Natural killer cell (primary cell): Measurements from ENCODE around the gene DSG3. TPM values are rescaled to one million over a fixed set of nuclear protein-coding genes. Genes with fewer than 3 reads are reported as not detected.
"Not testable (repeated sequence)": the region's sequence is repeated elsewhere in the genome, so short reads cannot be mapped to it uniquely, and the experiment has no call there.

Experiments used
- ATAC-seq, 3 donors: fragments of 150-1000 bp in 2 of 3; fragments of 200-7000 bp in 1 of 3; cut with Tn5 transposase; 1 replicate in 1 of 3; 2 replicates in 2 of 3; pipeline ENCODE4 v1.10.0; 2021; ENCODE audit warnings: mild to moderate bottlenecking in 2 of 3, moderate library complexity in 2 of 3
- DNase-seq, 2 donors: peaks; one replicate each; pipeline versions ENCODE4 v3.0.0 to v3.0.0-alpha.2; 2013 to 2021; ENCODE audit warnings: mixed read lengths in 1 of 2
- H3K27ac ChIP-seq: one replicate; pipeline ENCODE4 v1.5.1; 2013; ENCODE audit warnings: mild to moderate bottlenecking, low read length
- H3K27me3 ChIP-seq: one replicate; pipeline ENCODE4 v1.6.1; 2013; ENCODE audit warnings: low read length; ENCODE audit not compliant: control insufficient read depth, insufficient read depth
- H3K36me3 ChIP-seq: one replicate; pipeline ENCODE4 v1.6.1; 2013; ENCODE audit warnings: low read length; ENCODE audit not compliant: control insufficient read depth, insufficient read depth
- H3K4me1 ChIP-seq: one replicate; pipeline ENCODE4 v1.6.1; 2013; ENCODE audit warnings: low read length; ENCODE audit not compliant: control insufficient read depth, insufficient read depth
- H3K4me3 ChIP-seq: one replicate; pipeline ENCODE4 v1.5.1; 2013; ENCODE audit warnings: low read length
- H3K9me3 ChIP-seq: one replicate; pipeline ENCODE4 v1.6.1; 2013; ENCODE audit warnings: low read length; ENCODE audit not compliant: control insufficient read depth, insufficient read depth
- H3K27ac Mint-ChIP-seq, 2 donors: one replicate each; pipeline ENCODE4 v1.8.0; 2022; ENCODE audit warnings: mild to moderate bottlenecking in 2 of 2, mixed read lengths in 2 of 2, moderate library complexity in 1 of 2
- H3K27me3 Mint-ChIP-seq, 2 donors: one replicate each; pipeline ENCODE4 v1.8.0; 2022; ENCODE audit warnings: low read depth in 2 of 2, mixed read lengths in 2 of 2
- H3K36me3 Mint-ChIP-seq: one replicate; pipeline ENCODE4 v1.8.0; 2022; ENCODE audit warnings: mixed read lengths
- H3K4me1 Mint-ChIP-seq, 2 donors: one replicate each; pipeline ENCODE4 v1.8.0; 2022; ENCODE audit warnings: mixed read lengths in 2 of 2
- H3K4me3 Mint-ChIP-seq: one replicate; pipeline ENCODE4 v1.8.0; 2022; ENCODE audit warnings: mild to moderate bottlenecking, moderate library complexity, mixed read lengths
- H3K9me3 Mint-ChIP-seq, 2 donors: one replicate each; pipeline ENCODE4 v1.8.0; 2022; ENCODE audit warnings: mixed read lengths in 2 of 2
- WGBS: methylation state at CpG from one replicate; pipeline ENCODE4 v1.1.7; 2013; ENCODE audit warnings: missing lambda C conversion rate; ENCODE audit not compliant: insufficient coverage; 5-methylcytosine and 5-hydroxymethylcytosine counted together
- intact Hi-C: fragments of 100-400 bp; cut with micrococcal nuclease; formaldehyde crosslinking; loops from one replicate; pipeline ENCODE4 v1.14.2; 2022
- total RNA-seq, 4 donors: library from RNA; stranded (reverse); fragments of 120-200 nt in 1 of 4; gene quantifications; one replicate each; pipeline versions ENCODE4 v1.2.3 to v1.2.4, GENCODE V29; 2013 to 2022
- TF ChIP-seq, protein P1 (sequence below): fragments of 200-600 bp; IDR thresholded peaks from one replicate; pipeline ENCODE4 v1.8.0; 2022; ENCODE audit warnings: antibody characterized with exemption

Gene DSG3
- total RNA-seq, 3 donors from 2014 or later (not counting 1 experiment from before 2014, with no cell fraction given) = 0.28 TPM; not detected in 2

GRCh38 chr18:31491586-31491985, 44.0 kb downstream of the DSG3 start:
- ATAC-seq (no peak), DNase-seq (no peak)
- Histone ChIP-seq H3K9me3 (no peaks in the 10 kb centered on the region), H3K4me3 (no peak overlapping the region), H3K27me3 (peaks cover 4% of the 10 kb centered on the region), H3K27ac (no peak overlapping the region), H3K36me3 (no peaks in the 10 kb centered on the region), H3K4me1 (no peaks in the 10 kb centered on the region)
- Mint-ChIP-seq H3K4me3 (no peak overlapping the region), H3K27me3 (peaks cover 12 to 37% of the 10 kb centered on the region in 2 donors), H3K27ac (no peak overlapping the region), H3K36me3 (no peaks in the 10 kb centered on the region), H3K4me1 (no peaks in the 10 kb centered on the region), H3K9me3 (no peaks in the 10 kb centered on the region)
- intact Hi-C loops = no loop called here
- TF ChIP-seq, protein P1, sequence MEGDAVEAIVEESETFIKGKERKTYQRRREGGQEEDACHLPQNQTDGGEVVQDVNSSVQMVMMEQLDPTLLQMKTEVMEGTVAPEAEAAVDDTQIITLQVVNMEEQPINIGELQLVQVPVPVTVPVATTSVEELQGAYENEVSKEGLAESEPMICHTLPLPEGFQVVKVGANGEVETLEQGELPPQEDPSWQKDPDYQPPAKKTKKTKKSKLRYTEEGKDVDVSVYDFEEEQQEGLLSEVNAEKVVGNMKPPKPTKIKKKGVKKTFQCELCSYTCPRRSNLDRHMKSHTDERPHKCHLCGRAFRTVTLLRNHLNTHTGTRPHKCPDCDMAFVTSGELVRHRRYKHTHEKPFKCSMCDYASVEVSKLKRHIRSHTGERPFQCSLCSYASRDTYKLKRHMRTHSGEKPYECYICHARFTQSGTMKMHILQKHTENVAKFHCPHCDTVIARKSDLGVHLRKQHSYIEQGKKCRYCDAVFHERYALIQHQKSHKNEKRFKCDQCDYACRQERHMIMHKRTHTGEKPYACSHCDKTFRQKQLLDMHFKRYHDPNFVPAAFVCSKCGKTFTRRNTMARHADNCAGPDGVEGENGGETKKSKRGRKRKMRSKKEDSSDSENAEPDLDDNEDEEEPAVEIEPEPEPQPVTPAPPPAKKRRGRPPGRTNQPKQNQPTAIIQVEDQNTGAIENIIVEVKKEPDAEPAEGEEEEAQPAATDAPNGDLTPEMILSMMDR = no peak

GRCh38 chr18:31492671-31493070, 45.1 kb downstream of the DSG3 start:
- Histone ChIP-seq H3K27ac (no peak overlapping the region), H3K36me3 (no peaks in the 10 kb centered on the region), H3K4me3 (no peak overlapping the region), H3K4me1 (peaks cover 1% of the 10 kb centered on the region), H3K27me3 (peaks cover 10% of the 10 kb centered on the region), H3K9me3 (no peaks in the 10 kb centered on the region)
- H3K27ac Mint-ChIP-seq = no peak overlapping the region
- WGBS = 90% methylated on average over 9 of the region's 9 CpGs
- H3K27me3 Mint-ChIP-seq = peaks cover 13 to 46% of the 10 kb centered on the region in 2 donors
- ATAC-seq (no peak), DNase-seq (no peak)
- no peaks in the 10 kb centered on the region for H3K9me3 Mint-ChIP-seq
- H3K36me3 Mint-ChIP-seq = no peaks in the 10 kb centered on the region
- no peak overlapping the region for H3K4me3 Mint-ChIP-seq
- TF ChIP-seq, protein P1 = no peak
- intact Hi-C loops = no loop called here
- H3K4me1 Mint-ChIP-seq = no peaks in the 10 kb centered on the region

DNA sequence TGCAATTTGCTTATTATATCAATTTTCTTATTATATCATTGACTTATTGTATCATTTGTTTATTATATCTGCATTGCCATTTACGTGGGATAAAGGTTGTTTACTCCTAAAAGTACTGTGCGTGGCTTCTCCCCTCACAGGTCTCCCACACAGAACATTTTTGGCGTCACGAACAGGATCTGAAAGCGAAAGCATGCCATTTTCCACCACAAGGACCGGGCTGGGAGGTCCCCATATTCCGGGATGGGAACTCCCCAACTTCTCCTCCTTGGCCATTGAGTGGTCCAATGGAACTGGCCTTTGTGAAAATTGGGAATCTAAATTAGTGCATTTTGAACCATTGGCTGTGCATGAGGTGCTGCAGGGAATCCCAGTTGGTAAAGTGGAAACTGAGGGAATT, 45.6 kb downstream of the DSG3 start:
- Mint-ChIP-seq H3K4me1 (no peaks in the 10 kb centered on the region), H3K36me3 (no peaks in the 10 kb centered on the region), H3K4me3 (no peak overlapping the region), H3K27ac (no peak overlapping the region), H3K9me3 (no peaks in the 10 kb centered on the region), H3K27me3 (peaks cover 13 to 46% of the 10 kb centered on the region in 2 donors)
- intact Hi-C loops = no loop called here
- no peak overlapping the region for H3K27ac ChIP-seq
- TF ChIP-seq, protein P1 = no peak
- H3K4me3 ChIP-seq = no peak overlapping the region
- DNase-seq = no peak
- WGBS = 79% methylated on average over 7 of the region's 7 CpGs
- H3K4me1 ChIP-seq = peaks cover 4% of the 10 kb centered on the region
- no peaks in the 10 kb centered on the region for H3K36me3 ChIP-seq
- H3K9me3 ChIP-seq = no peaks in the 10 kb centered on the region
- peaks cover 10% of the 10 kb centered on the region for H3K27me3 ChIP-seq
- no peak for ATAC-seq

- ATAC-seq (no peak), DNase-seq (no peak)
- Mint-ChIP-seq H3K27me3 (peaks cover 15 to 50% of the 10 kb centered on the region in 2 donors), H3K9me3 (no peaks in the 10 kb centered on the region), H3K27ac (no peak overlapping the region), H3K4me3 (no peak overlapping the region), H3K36me3 (no peaks in the 10 kb centered on the region), H3K4me1 (no peaks in the 10 kb centered on the region)
- Histone ChIP-seq H3K27me3 (peaks cover 11% of the 10 kb centered on the region), H3K36me3 (no peaks in the 10 kb centered on the region), H3K27ac (no peak overlapping the region), H3K4me3 (no peak overlapping the region), H3K9me3 (no peaks in the 10 kb centered on the region), H3K4me1 (peaks cover 9% of the 10 kb centered on the region)
- intact Hi-C loops = no loop called here
- TF ChIP-seq, protein P1 = no peak
These were observed 46.4 kb downstream of the DSG3 start for GRCh38 chr18:31493941-31494340.

GRCh38 chr18:31494705-31495244, 47.2 kb downstream of the DSG3 start:
- H3K4me1 Mint-ChIP-seq, ATAC-seq, H3K27ac Mint-ChIP-seq, H3K4me3 ChIP-seq, intact Hi-C loops, H3K36me3 ChIP-seq, H3K27ac ChIP-seq, DNase-seq, H3K4me3 Mint-ChIP-seq, H3K4me1 ChIP-seq, H3K9me3 Mint-ChIP-seq, H3K9me3 ChIP-seq, H3K36me3 Mint-ChIP-seq: not testable (repeated sequence)
- WGBS = 100% methylated on average over 1 of the region's 2 CpGs
- peaks cover 13 to 54% of the 10 kb centered on the region in 2 donors for H3K27me3 Mint-ChIP-seq
- peaks cover 13% of the 10 kb centered on the region for H3K27me3 ChIP-seq
